Esophagus squamous epithelium (tissue), 5 donors: ENCODE data around the gene C10orf105. TPM values are rescaled to one million over a fixed set of nuclear protein-coding genes. Genes with fewer than 3 reads are reported as not detected.

Source experiments
- DNase-seq: peaks from one replicate; lab custom pipeline; 2025; lab: John Stamatoyannopoulos, UW
- H3K27ac ChIP-seq, 4 donors: fragments of 200-600 bp; sonication (generic); one replicate each; pipeline ENCODE4 v1.5.1; 2016 to 2019; ENCODE audit warnings: mild to moderate bottlenecking in 1 of 4
- H3K27me3 ChIP-seq, 4 donors: fragments of 200-600 bp; sonication (generic); 1 replicate in 3 of 4; 2 replicates in 1 of 4; pipeline versions ENCODE4 v1.5.1 to v1.6.0; 2017 to 2021; ENCODE audit warnings: antibody characterized with exemption in 1 of 4
- H3K36me3 ChIP-seq, 3 donors: fragments of 200-600 bp; sonication (generic); one replicate each; pipeline ENCODE4 v1.5.1; 2016 to 2019
- H3K4me1 ChIP-seq, 3 donors: fragments of 200-600 bp; sonication (generic); one replicate each; pipeline ENCODE4 v1.5.1; 2017 to 2019
- H3K4me3 ChIP-seq, 4 donors: fragments of 200-600 bp; sonication (generic); 1 replicate in 3 of 4; 2 replicates in 1 of 4; pipeline ENCODE4 v1.5.1; 2016 to 2019; ENCODE audit warnings: mild to moderate bottlenecking in 2 of 4, moderate library complexity in 1 of 4
- H3K9me3 ChIP-seq, 3 donors: fragments of 200-600 bp; sonication (generic); one replicate each; pipeline ENCODE4 v1.5.1; 2016 to 2019
- POLR2A ChIP-seq, 4 donors: fragments of 450-650 bp; IDR thresholded peaks; one replicate each; pipeline ENCODE4 v1.6.1; 2017; ENCODE audit warnings: antibody characterized with exemption in 4 of 4, mild to moderate bottlenecking in 4 of 4, moderate library complexity in 3 of 4
- WGBS, 2 donors: methylation state at CpG; one replicate each; pipeline ENCODE4 v1.1.5; 2018; 5-methylcytosine and 5-hydroxymethylcytosine counted together
- intact Hi-C: fragments of 100-400 bp; cut with DNase I; formaldehyde crosslinking; loops from one replicate; pipeline ENCODE4 v1.15.0; 2022
- total RNA-seq, 4 donors: library from RNA; depleted of rRNA; stranded (reverse); fragments of >200 nt; gene quantifications; one replicate each; pipeline ENCODE4 v1.1.0, GENCODE V29; 2016
- TF ChIP-seq, protein P1 (sequence below), 6 experiments: fragments of 450-650 bp in 4 of 6; fragments of 200-600 bp in 2 of 6; sonication (generic) in 2 of 6; IDR thresholded peaks; one replicate each; pipeline ENCODE4 v1.5.1; 2016 to 2019; ENCODE audit warnings: antibody characterized with exemption in 6 of 6, mild to moderate bottlenecking in 4 of 6, moderate library complexity in 4 of 6
- donor health status: DM: yes; HTN: yes; CAD: no.

Gene C10orf105
- total RNA-seq, 4 donors from 2014 or later = under 0.01 to 0.15 TPM; not detected in 2

DNA sequence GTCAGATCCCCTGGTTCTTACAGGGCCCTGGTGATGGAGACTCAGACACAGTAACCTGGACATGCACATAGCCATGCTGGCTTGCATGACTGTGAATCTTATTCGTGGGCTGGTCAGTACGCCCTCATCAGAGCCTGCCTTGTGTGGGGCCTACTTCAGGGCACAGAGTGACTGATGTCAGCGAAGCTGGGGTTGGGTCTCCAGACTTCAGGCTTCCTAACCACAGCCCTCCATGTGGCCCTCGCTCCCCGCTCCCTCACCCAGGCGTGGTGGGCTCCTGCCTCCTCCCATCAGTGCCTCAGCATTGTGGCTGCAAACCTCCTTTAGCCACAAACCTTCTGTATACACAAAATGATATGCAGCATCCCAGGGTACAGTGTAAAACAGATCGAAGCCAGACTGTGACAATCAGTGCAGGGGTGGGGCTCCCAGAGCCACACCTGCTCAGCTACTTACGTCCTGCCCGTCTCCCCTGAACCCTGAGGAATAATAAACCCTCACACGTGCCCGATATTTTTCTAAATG is 7.1 kb upstream of the C10orf105 start:
- 63 to 84% methylated on average over 6 to 7 of the region's 11 CpGs for WGBS, 2 donors
- Histone ChIP-seq H3K36me3 (no peaks in the 10 kb centered on the region), H3K27ac (peak overlapping the region; percentile 75 to 94 (median 88)), H3K4me1 (peaks cover 47 to 60% (median 52%) of the 10 kb centered on the region in 3 donors), H3K27me3 (no peaks in the 10 kb centered on the region), H3K4me3 (no peak overlapping the region), H3K9me3 (no peaks in the 10 kb centered on the region)
- TF ChIP-seq, protein P1, sequence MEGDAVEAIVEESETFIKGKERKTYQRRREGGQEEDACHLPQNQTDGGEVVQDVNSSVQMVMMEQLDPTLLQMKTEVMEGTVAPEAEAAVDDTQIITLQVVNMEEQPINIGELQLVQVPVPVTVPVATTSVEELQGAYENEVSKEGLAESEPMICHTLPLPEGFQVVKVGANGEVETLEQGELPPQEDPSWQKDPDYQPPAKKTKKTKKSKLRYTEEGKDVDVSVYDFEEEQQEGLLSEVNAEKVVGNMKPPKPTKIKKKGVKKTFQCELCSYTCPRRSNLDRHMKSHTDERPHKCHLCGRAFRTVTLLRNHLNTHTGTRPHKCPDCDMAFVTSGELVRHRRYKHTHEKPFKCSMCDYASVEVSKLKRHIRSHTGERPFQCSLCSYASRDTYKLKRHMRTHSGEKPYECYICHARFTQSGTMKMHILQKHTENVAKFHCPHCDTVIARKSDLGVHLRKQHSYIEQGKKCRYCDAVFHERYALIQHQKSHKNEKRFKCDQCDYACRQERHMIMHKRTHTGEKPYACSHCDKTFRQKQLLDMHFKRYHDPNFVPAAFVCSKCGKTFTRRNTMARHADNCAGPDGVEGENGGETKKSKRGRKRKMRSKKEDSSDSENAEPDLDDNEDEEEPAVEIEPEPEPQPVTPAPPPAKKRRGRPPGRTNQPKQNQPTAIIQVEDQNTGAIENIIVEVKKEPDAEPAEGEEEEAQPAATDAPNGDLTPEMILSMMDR (IDR thresholded peaks at IDR 0.05) = no peak
- TF ChIP-seq POLR2A (IDR thresholded peaks at IDR 0.05) = peak in 1 of 4 donors; percentile 8
- DNase-seq = no peak
- intact Hi-C loops = loop anchor here (5.0 kb wide), 1 partner anchor 46 kb away; the partner anchor contains the start of gene VSIR

GRCh38 chr10:71725998-71726579 is 6.5 kb upstream of the C10orf105 start:
- intact Hi-C loops = loop anchor here (5.0 kb wide), 1 partner anchor 46 kb away; the partner anchor contains the start of gene VSIR
- H3K27me3 ChIP-seq = no peaks in the 10 kb centered on the region
- 24 to 63% methylated on average over 1 to 2 of the region's 9 CpGs for WGBS, 2 donors
- H3K4me1 ChIP-seq = peaks cover 47 to 61% (median 52%) of the 10 kb centered on the region in 3 donors
- H3K9me3 ChIP-seq = no peaks in the 10 kb centered on the region
- H3K4me3 ChIP-seq = no peak overlapping the region
- H3K27ac ChIP-seq = peak overlapping the region; percentile 75 to 94 (median 88)
- TF ChIP-seq, protein P1 (IDR thresholded peaks at IDR 0.05) = peak in 4 of 6 experiments; percentile 26 to 41 (median 32)
- TF ChIP-seq POLR2A (IDR thresholded peaks at IDR 0.05) = no peak
- H3K36me3 ChIP-seq = no peaks in the 10 kb centered on the region
- no peak for DNase-seq

DNA sequence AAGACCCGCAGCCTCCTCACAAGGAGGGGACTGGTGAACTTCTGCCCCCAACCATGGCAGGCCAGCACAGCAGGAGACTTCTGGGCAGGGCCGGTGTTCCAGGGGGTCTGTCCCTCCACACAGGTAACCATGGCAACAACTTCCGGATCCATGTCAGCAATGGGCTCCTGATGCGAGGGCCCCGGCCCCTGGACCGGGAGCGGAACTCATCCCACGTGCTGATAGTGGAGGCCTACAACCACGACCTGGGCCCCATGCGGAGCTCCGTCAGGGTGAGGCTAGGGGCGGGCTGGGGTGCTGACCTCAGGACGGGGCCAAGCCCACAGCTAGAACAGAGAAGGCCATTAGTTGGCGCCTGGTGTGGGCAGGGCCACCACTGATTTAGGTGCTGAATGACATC is 5.7 kb upstream of the C10orf105 start:
- peak overlapping the region in 1 of 4 donors; percentile 88 for H3K27ac ChIP-seq
- 78% methylated on average over 5 of the region's 14 CpGs; no CpG with 5 or more reads in 1 of the 2 donors for WGBS, 2 donors
- TF ChIP-seq POLR2A (IDR thresholded peaks at IDR 0.05) = no peak
- TF ChIP-seq, protein P1 (IDR thresholded peaks at IDR 0.05) = no peak
- no peaks in the 10 kb centered on the region for H3K36me3 ChIP-seq
- H3K9me3 ChIP-seq = no peaks in the 10 kb centered on the region
- intact Hi-C loops = loop anchor here (5.0 kb wide), 1 partner anchor 47 kb away; the partner anchor contains the start of gene VSIR
- DNase-seq = no peak
- H3K4me3 ChIP-seq = no peak overlapping the region
- H3K27me3 ChIP-seq = no peaks in the 10 kb centered on the region
- peaks cover 42 to 59% (median 50%) of the 10 kb centered on the region in 3 donors for H3K4me1 ChIP-seq

- WGBS, 2 donors = 90% methylated on average over 5 of the region's 6 CpGs; no CpG with 5 or more reads in 1 of the 2 donors
- H3K9me3 ChIP-seq = no peaks in the 10 kb centered on the region
Measured at GRCh38 chr10:71724539-71724938, 5.0 kb upstream of the C10orf105 start.

More at GRCh38 chr10:71724539-71724938, 5.0 kb upstream of the C10orf105 start:
- intact Hi-C loops = no loop called here
- Histone ChIP-seq H3K4me1 (peaks cover 37 to 52% (median 44%) of the 10 kb centered on the region in 3 donors), H3K27ac (no peak overlapping the region), H3K36me3 (no peaks in the 10 kb centered on the region), H3K27me3 (no peaks in the 10 kb centered on the region), H3K4me3 (no peak overlapping the region)
- TF ChIP-seq, protein P1 (IDR thresholded peaks at IDR 0.05) = no peak
- no peak for TF ChIP-seq POLR2A (IDR thresholded peaks at IDR 0.05)
- no peak for DNase-seq
